SIG-M5 treated with dmso at 0.1 percent for 504 hours (cell line): ENCODE data around the gene TBPL1.
A peak's percentile ranks its signal among the peaks of the same experiment; 100 is the strongest.
"Not testable (repeated sequence)": the region's sequence is repeated elsewhere in the genome, so short reads cannot be mapped to it uniquely, and the experiment has no call there.

Source experiments
- DNase-seq: peaks from one replicate; lab custom pipeline; 2025; ENCODE audit not compliant: unreplicated experiment; lab: John Stamatoyannopoulos, UW

Gene TBPL1

GRCh38 chr6:133973109-133973971 is 20.3 kb downstream of the TBPL1 start:
- peak; percentile 55 for DNase-seq

- DNase-seq: peak; percentile 5
These were observed 25.2 kb downstream of the TBPL1 start for GRCh38 chr6:133977983-133978895.

GRCh38 chr6:133978896-133979240 is 25.8 kb downstream of the TBPL1 start:
- DNase-seq: no peak

GRCh38 chr6:133979269-133979963 is 26.4 kb downstream of the TBPL1 start:
- not testable (repeated sequence) for DNase-seq

- DNase-seq: no peak
These were observed 27.1 kb downstream of the TBPL1 start for GRCh38 chr6:133980168-133980567.

- peak; percentile 88 for DNase-seq
These were observed 30.3 kb downstream of the TBPL1 start for GRCh38 chr6:133983099-133983939.

- no peak for DNase-seq
These were observed 32.9 kb downstream of the TBPL1 start for GRCh38 chr6:133985970-133986369.

- no peak for DNase-seq
These were observed 33.9 kb downstream of the TBPL1 start for GRCh38 chr6:133986942-133987341.

GRCh38 chr6:133989525-133989924 is 36.5 kb downstream of the TBPL1 start:
- DNase-seq: no peak

- DNase-seq: no peak
These were observed 37.3 kb downstream of the TBPL1 start for GRCh38 chr6:133990321-133990720.

- no peak for DNase-seq
These were observed 38.1 kb downstream of the TBPL1 start for GRCh38 chr6:133991096-133991593.

- DNase-seq: no peak
These were observed 40.1 kb downstream of the TBPL1 start for GRCh38 chr6:133992992-133993680.

- no peak for DNase-seq
These were observed 42.3 kb downstream of the TBPL1 start for GRCh38 chr6:133995296-133995695.

GRCh38 chr6:133995758-133996157 is 42.7 kb downstream of the TBPL1 start:
- no peak for DNase-seq

GRCh38 chr6:133997267-133997666 is 44.2 kb downstream of the TBPL1 start:
- no peak for DNase-seq

GRCh38 chr6:133999305-133999704 is 46.3 kb downstream of the TBPL1 start:
- no peak for DNase-seq

GRCh38 chr6:134000443-134000842 is 47.4 kb downstream of the TBPL1 start:
- DNase-seq: no peak

- no peak for DNase-seq
These were observed 49.8 kb downstream of the TBPL1 start for GRCh38 chr6:134002821-134003220.

- no peak for DNase-seq
These were observed 50.5 kb downstream of the TBPL1 start for GRCh38 chr6:134003542-134003951.

GRCh38 chr6:134004714-134005113 is 51.7 kb downstream of the TBPL1 start:
- DNase-seq: no peak
